Measurements from ENCODE around the gene CYP26B1. TPM values are rescaled to one million over a fixed set of nuclear protein-coding genes. Genes with fewer than 3 reads are reported as not detected.

CYP26B1 gene
- total RNA-seq, 1 experiment from 2014 or later, result 0.05 TPM

DNA sequence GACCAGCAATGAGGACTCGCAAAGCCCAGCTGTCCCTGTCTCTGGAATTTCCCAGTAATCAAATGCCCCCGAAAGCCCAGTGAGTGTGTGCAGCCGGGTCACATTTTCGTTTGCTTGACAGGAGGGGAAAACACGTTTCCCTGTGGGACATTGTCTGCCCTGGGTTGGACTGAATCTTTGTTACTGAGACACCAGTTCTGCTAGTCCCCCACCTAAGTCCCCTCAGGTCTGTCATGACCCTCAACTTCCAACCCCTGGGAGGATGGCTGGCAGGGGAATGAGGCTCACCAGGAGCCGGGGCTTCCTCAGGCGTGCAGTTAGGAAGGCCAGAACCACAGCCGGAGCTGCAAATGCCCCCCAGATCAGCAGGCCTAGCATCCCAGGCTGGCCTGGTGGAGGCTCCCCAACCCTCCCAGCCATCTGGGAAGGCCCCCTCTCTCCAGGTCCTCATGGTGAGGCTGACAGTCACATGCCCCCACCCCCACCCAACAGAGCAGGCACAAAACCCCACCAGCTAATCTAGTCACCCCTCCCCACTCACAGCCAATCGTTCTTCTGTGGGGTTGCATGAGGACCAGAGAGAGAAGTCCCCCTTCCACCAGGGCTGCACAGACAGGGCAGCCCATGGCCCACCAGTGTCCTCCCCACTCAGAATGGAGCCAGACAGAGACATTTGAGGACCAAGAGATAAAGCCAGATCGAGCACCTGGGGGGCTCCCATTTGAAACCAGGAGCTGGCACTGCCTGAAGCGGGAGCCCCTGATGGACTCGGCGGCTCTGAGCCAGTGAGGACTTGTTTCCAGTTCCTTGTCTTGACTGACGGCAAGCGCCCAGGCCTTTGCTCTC lies 33.6 kb downstream of the CYP26B1 start:
- no peak for DNase-seq (ENCODE audit: low read depth)

DNA sequence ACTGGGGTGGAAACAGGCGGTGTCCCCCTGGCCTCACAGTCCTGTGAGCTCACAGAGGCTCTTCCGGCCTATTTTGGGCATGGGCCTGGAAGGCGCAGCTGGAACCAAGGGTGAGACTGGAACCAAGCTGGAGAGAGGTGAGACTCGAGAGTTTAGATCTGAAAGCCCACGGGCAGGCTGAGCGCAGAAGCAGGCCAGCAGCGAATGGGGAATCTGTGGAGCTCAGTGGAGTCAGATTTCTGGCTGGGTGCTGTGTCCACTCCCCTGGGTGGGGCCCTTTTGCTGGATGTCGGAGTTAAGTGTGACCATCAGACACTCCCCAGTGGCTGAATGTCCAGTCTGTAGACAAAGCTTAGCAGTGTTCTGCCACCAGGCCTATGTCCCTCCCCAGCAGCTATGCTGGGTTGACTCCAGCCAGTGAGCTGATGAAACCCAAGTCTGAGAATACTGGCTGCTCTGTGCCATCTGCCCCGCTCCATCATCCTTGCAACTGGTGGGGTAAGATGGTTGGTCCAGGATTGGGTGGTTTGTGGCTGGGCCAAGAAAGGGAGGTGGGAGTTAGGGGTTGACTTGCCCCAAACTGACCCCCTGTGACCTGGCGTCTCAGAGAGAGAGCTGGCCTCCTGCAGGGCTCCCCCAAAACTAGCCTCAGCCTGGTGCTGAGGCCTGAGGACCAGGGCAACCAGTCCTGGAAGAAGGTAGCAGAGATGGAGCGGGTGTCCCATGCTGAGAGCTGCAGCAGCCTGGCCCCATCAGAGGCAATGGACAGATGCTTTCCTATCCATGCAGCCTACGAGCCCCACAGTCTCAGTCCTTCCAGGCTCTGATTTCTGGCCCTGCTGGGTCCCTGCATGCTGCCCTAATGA lies 34.4 kb downstream of the CYP26B1 start:
- no peak for DNase-seq (ENCODE audit: low read depth)

DNA sequence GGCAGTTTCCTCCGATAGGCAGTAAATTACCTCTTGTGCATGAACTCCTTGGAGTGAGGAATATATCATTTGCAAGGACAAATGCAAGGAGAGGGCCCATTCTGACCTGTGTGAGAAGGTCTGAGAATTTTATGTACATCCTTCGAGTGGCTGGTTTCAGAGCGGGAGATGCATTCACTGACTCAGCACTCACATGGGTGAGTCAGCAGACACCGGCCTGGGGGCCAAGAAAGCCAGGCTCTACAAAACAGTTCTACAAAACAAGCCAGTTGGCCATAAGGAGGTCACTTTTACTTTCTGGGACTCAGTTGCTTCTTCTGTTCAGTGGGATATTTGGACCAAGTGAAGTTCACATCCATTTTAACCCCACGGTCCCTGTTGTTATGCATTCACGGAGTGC lies 35.3 kb downstream of the CYP26B1 start:
- peak; percentile 64 for DNase-seq (ENCODE audit: low read depth)

DNA sequence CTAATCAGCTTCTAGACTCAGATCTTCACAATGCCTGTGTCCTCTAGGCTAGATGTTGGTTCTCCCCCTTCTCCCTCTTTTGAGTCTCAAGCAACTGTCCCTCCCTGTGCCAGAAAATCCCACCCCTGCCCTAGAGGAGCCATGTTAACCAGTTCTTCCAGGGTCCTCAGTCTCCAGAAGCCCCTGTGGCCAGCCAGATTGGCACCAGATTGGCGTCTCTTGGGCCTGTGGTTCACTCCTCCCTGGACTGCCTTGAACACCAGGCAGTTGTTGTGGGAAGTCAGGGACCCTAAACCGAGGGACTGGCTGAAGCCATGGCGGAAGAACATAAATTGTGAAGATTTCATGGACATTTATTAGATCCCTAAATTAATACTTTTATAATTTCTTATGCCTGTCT lies 36.6 kb downstream of the CYP26B1 start:
- no peak for DNase-seq (ENCODE audit: low read depth)

DNA sequence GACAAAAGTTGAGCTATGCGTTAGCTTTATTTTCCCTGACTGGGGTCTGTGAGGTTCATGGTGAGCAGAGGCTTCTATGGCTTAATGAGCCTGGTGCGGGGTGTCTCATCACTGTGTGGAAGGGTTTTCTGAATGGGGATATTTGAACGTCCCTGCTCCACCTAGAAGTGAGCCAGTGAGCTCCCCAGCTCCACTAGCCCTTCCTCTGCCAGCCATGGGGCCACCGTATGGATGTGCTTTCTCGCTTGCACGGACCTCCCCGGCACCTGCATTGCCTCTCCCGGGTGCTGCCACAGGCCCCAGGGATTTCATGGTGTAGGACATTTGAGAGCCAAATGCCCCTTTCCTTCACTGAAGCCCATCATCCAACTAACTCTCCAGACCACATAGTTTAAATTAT lies 37.8 kb downstream of the CYP26B1 start:
- DNase-seq (ENCODE audit: low read depth), result no peak

DNA sequence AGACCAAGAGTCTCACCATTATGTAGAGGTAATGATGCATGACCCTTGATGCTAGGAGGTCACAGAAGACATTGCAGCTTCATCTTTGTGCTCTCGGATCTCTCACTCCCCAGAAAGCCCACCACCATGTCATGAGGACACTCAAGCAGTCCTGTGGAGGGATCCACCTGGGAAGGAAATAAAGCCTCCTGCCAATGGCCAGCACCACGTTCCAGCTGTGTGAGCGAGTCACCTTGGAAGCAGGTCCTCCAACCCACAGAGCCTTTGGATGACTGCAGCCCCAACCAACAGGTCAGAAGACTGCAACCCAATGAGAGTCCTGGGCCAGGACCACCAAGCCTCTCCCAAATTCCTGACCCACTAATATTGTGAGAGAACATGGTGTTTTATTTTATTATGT lies 38.4 kb downstream of the CYP26B1 start:
- DNase-seq (ENCODE audit: low read depth), result no peak

DNA sequence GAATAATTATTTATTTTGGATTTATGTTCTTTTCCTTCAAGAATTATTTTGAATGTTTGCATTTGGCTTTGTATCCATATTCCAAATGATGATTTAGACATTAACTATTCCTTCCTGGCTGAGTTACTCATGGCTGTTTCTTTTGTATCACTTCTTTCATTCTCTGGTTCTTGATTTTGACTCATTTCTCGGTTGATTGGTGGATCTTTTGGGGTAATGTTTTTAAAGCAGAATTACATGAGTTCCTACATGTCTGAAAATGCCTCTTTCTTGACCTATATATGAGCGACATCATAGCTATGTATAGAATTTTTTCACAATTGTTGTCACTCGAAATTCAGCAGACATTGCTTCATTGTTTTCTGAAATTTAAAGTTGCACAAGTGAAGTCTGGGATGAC lies 39.5 kb downstream of the CYP26B1 start:
- DNase-seq (ENCODE audit: low read depth), result peak; percentile 46

DNA sequence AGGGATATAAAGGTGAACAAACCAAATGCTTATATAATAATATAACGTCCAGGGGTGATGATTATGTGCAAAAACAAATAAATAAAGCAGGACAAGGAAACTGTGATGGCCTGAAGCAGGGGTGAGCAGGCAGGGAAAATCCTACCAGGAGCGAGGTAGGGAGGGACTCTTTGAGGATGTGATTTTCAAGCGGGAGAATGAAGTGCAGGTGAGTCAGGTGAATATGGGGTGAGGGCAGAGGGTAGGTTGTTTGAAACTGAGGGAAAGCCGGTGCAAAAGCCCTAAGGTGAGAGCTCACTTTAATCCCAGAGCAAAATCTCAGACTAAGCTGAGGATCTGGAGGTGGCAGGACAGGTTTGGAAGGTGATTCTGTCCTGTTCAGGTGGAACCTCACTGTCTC lies 40.7 kb downstream of the CYP26B1 start:
- no peak for DNase-seq (ENCODE audit: low read depth)

DNA sequence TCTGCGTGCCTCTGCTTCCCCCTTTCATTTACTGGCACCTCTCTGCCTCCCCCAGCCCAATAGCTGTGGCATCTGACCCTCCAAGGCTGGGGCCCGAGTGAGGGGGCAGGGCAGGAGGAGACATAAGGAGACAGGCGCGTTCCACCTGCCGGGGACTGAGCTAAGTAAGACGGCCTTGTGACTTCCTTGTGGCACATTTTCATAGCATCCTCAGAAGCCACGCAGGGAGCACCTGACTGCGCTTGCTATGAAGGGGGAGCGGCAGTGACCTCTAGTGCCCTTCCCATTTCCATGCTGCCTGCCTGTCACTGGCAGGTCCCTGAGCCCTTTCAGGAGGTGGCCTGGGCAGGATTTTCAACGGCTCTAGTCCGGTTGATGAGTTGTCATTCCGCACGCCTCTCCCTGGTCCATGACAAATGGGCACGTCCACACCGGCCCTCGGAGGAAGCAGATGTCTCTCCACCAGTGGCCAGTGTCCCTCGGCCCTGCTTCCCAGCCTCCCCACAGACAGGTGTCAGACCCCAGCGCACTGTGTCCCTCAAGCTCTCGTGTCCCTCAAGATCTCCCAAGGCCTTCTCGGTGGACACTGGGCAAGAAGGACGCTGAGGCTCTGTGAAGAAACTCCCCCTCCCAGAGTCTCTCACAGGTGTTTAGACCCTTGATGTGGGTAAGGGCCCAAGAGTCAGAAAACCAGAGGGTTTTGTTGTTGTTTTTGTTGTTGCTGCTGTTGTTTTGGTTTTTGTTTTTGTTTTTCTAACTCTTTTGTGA lies 42.7 kb downstream of the CYP26B1 start:
- no peak for DNase-seq (ENCODE audit: low read depth)

DNA sequence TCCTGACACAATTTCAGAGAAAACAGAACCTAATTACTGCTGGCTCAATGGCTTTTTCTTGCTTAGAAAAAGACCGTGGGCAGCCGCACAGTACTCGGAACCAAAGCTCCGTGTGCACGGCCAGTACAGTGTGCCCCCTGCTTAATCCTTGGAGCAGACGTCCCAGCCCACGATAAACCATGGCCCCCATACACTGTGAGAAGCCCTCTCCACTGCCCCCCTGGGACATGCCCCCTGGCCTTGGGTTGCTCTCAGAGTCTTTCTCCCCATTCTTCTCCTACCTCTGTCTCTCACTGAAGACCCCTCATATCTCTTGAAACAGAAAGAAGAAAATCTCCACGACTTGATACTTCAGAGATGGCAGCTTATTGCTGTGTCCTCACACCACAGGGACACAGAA lies 44.0 kb downstream of the CYP26B1 start:
- DNase-seq (ENCODE audit: low read depth), result no peak

DNA sequence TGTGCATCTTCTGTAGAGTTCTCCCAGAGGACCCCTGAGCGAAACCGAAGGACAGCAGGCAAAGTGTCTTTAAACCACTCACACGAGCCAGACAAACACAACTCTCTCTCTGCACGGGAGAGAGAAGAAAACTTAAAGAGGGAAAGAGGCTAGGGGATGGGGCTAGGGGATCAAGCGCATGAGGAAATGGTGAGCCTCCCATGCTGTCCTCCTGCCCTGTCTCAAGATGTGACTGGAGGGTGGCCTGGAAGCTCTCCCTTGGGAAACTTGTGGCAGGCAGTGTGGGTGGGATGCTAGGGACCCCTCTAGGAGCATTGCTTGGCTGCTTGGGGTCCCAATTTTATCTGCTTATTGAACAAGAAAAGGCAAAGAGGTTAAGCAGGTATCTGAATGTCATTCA lies 44.5 kb downstream of the CYP26B1 start:
- no peak for DNase-seq (ENCODE audit: low read depth)

DNA sequence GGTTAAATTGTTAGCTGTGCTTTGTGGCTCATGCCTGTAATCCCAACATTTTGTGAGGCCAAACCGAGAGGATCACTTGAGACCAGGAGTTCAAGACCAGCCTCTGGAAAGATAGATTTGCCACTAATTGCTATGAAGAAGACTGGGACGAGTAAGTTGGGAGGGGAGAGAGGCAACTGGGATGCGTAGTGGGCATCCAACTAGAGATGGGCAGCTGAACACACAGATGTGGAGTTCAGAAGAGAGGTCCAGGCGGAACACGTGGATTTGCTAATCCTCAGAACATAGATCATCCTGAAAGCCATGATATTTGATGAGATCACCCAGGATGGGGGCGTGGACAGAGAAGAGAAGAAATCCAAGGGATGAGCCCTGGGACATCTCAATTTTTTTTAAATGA lies 48.7 kb downstream of the CYP26B1 start:
- no peak for DNase-seq (ENCODE audit: low read depth)

DNA sequence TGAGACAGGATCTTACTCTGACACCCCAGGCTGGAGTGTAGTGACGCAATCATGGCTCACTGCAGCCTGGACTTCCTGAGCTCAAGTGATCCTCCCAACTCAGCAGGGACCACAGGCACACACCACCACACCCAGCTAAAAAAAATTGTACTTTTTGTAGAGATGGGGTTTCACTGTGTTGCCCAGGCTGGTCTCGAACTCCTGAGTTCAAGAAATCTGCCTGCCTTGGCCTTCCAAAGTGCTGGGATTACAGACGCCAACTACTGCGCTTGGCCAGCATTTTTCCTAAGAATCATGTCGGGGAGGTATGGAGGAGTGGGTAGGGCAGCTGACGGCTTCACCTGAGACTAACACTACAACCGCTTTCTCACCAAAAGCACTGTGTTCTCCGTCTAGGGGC lies 50.4 kb downstream of the CYP26B1 start:
- DNase-seq (ENCODE audit: low read depth), result no peak

DNA sequence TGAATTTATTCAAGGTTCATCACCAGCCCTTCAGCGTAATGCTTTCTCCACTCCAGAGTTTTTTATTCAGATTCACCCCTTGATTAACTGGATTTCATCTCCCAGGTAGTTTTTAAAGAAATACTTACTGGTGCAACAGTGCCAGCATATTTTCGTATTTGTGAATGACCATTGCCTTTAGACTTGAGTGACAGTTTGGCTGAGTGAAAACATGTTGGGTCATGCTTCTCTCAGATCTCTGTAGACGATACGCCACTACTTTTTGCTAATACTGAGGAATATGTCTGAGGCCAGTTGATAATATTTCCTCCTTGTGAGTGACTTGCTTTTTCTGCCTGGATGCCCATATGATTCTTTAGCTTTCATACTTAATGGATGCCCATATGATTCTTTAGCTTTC lies 51.5 kb downstream of the CYP26B1 start:
- no peak for DNase-seq (ENCODE audit: low read depth)

DNA sequence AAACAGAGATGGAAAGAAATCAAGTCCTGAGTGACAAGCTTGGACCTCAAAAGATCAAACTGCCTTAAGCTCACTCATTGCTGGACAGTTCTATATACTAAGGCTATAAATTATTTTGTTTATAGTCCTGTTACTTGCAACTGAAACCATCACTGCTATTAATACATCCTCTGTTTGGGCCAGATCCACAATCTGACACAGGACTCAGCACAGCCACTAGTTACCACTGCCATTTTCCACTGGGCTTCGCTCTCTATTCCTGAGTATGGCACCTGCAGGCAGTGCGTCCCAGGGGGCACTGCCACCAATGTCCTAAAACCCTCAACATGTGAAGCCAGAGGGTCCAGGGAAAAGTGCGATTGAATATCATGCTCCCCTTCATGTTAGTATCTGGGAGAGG lies 52.3 kb downstream of the CYP26B1 start:
- no peak for DNase-seq (ENCODE audit: low read depth)

DNA sequence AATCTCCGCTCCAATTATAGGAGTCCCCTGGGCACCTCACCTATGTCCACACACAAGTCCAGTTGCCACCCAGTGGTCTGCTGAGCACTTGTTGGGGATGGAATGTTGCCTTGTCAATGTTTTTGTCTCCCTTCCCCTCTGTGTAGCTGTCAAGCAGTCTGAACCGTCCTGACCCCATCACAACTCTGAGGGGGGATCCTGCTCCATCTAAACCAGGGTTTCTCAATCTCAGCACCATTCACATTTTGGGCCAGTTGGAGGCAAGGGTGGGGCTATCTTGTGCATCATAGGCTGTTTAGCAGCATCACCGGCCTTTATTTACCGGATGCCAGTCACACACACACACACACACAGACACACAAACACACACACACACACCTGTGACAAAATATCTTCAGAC lies 53.0 kb downstream of the CYP26B1 start:
- no peak for DNase-seq (ENCODE audit: low read depth)

DNA sequence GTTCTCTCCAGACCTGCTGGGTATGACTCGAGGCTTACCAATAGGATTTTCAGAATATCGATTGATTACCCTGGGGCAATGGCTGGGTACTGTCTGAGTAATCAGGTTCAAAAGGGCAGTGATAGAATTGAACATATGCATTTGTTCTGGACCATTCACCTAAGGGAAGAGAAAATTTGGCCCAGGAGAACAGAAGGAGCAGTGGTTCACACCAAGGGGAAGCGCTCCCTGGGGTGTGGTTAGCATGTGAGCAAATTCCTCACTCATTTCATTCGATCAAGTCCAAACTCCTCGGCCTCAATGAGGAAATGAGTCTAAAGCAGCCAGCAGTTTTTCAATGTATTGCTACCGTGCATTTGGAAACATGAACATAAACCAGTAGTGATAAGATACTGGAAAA lies 55.6 kb downstream of the CYP26B1 start:
- no peak for DNase-seq (ENCODE audit: low read depth)

DNA sequence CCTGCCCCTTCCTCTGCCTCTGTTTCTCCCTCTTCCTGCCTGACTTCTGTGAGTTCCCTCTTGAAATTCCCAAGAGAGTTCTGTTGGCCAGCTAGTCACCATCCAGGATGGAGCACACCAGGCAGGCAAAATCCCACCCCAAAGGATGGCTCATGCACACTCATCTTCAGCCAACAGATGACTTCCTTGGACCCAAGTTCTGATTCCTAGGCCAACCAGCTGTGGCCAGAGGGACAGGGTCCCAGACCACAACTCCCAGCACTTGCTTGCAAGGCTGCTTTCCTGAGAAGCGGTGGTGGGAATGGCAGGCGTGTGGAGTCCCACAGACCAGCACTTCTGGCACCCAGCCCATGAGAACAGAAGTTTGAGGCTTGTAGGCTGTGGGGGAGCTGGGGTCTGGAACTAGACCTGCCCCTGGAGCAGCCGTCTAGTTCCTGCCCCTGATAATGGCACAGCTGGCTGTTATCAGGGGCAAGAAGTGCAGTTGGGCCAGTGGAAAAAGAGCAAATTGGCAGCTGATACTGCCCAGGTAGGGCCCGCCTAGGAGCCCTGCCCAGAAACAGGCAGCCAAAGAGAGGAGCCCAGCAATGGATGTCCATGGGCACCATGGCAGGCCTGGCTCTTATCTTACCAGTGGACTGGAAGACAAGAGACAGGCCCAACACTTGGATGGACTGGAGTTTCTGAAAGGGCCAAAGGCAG lies 56.7 kb downstream of the CYP26B1 start:
- DNase-seq (ENCODE audit: low read depth), result no peak

DNA sequence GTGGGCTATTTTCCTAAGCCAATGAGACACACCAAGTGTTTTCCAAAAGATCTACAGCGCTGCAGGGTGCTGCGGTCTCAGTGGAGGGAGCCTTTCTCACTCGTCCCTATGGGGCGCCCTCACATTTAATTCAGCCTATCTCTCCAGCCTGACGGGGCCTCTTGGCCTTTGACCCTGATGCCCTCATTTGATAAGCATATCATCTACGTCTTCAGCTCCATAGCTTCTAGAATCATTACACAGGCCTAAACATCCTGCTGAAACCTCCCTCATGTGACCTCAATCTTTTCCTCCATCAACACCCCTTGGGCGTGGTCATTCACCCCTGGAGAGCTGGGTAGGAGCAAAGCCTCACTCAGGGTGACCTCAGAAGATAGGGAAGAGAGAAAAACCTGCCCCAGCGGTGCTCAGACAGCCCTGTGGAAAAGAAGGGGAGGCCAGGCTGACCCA lies 57.4 kb downstream of the CYP26B1 start:
- no peak for DNase-seq (ENCODE audit: low read depth)

DNA sequence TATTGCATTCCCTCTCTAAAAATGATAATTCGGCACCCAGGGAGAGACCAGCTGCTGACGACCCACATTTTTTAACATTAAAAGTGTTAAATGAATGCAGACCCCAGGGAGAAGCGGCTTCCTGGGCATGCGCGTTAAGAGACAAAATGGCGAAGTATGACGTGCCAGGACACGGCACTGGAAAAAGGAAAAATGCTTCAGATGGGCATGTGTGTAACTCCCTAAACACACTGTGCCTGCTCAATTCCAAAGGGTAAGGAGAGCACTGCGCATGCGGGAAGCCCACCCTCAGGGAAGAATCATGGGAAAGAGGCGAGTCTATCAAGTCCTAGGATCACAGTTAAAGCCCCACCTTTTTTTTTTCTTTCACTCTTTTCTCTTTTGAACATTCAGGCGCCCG lies 58.1 kb downstream of the CYP26B1 start:
- DNase-seq (ENCODE audit: low read depth), result no peak

DNA sequence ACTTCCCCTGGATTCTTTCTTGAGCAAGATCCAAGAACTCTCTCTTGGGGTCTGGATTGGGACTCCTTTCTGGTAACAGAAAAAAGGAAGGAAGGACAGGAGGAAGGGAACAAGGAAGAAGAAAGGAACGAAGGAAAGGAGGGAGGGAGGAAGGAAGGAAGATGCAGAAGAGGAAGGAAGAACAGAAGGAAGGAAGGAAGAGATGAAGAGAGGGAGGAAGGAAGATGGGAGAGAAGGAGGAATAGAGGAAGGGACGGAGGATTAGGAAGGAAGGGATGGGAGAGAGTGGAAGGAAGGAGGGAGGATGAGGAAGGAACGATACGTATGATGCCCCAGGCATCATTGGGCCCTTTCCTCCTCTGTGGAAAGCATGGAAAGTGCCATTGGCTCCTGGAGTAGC lies 58.6 kb downstream of the CYP26B1 start:
- no peak for DNase-seq (ENCODE audit: low read depth)
